ENCODE results near the gene CXCL5. TPM values are rescaled to one million over a fixed set of nuclear protein-coding genes. Genes with fewer than 3 reads are reported as not detected.
A peak's percentile ranks its signal among the peaks of the same experiment; 100 is the strongest.

Gene CXCL5
- total RNA-seq, 1 experiment from 2014 or later, result 0.51 TPM

DNA sequence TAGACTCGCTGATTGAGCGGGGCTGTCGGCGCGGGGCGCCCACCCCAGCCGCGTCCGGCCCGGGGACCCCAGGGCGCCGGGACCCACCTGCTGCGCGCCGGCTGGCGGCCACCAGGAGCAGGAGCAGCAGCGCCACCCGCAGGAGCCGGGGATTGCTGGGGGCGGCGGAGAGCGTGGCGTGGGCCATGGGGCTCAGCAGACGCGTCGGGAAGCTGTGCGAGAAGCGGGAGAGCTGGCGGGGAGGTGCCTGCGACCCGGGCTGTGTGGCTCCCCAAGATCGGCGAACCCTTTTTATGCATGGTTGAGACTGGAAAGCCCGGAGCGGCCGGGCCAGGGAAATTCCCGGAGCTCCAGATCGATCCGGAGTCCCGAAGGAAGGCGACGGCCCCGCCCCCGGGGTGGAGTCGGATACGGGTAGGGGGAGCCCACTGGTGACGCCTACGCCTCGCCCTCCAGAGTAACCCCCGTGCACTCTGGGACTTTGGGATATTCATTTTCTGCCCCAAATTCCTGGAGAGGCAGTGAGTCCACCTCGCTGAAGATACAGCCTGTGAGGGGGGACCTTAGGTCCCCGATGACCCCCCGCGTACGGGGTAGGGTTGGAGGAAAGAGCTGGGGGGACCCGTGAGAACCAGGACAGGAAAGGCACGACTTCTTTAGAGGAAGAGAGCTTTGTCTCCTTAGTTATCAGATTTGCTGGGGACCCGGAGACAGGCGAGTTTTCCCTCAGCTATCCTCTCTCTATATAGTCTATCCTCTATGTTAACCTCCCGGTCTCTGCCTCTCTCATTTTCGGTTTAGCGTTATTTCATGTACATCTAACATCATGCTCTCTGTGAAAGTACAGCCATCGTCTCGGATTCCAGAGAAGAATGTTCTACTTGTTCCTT lies 40.2 kb upstream of the CXCL5 start, which contains the start of gene CXCL3:
TSS of gene CXCL3 (minus strand) at position 265 of the 890 bp plus-strand sequence. CDS start at position 187, 78 bp downstream.
- TF ChIP-seq, protein P1, sequence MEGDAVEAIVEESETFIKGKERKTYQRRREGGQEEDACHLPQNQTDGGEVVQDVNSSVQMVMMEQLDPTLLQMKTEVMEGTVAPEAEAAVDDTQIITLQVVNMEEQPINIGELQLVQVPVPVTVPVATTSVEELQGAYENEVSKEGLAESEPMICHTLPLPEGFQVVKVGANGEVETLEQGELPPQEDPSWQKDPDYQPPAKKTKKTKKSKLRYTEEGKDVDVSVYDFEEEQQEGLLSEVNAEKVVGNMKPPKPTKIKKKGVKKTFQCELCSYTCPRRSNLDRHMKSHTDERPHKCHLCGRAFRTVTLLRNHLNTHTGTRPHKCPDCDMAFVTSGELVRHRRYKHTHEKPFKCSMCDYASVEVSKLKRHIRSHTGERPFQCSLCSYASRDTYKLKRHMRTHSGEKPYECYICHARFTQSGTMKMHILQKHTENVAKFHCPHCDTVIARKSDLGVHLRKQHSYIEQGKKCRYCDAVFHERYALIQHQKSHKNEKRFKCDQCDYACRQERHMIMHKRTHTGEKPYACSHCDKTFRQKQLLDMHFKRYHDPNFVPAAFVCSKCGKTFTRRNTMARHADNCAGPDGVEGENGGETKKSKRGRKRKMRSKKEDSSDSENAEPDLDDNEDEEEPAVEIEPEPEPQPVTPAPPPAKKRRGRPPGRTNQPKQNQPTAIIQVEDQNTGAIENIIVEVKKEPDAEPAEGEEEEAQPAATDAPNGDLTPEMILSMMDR (IDR thresholded peaks at IDR 0.05; ENCODE audit: unreplicated experiment), result peak; percentile 40
- intact Hi-C loops (cut with micrococcal nuclease), result loop anchor here (1.0 to 5.0 kb wide), 7 partner anchors 18 to 376 kb away; partner anchors contain the start of genes CXCL2 and MTHFD2L
- Mint-ChIP-seq H3K27me3 (ENCODE audit: insufficient read depth, unreplicated experiment) (no peaks in the 10 kb centered on the region), H3K4me3 (ENCODE audit: unreplicated experiment) (peak within 1 kb of the TSS; percentile 86), H3K4me1 (ENCODE audit: insufficient read depth, unreplicated experiment) (peaks cover 34% of the 10 kb centered on the region), H3K36me3 (ENCODE audit: insufficient read depth, unreplicated experiment) (no peaks in the 10 kb centered on the region), H3K27ac (ENCODE audit: low read depth, unreplicated experiment) (peak within 1 kb of the TSS; percentile 81), H3K9me3 (ENCODE audit: unreplicated experiment) (no peaks in the 10 kb centered on the region)
- BruUV-seq (replicated peaks), result no TSS peak
- ChIA-PET POLR2A (interaction anchor here (0.5 to 2.5 kb wide), 23 partner anchors 13 to 1475 kb away, joined by 3 to 28 read pairs (median 4); partner anchors contain the start of genes CXCL1, CXCL2, RCHY1 and THAP6), CTCF (interaction anchor here (0.5 to 3.5 kb wide), 33 partner anchors 8 to 767 kb away, joined by 3 to 38 read pairs (median 3); partner anchors contain the start of genes CXCL1 and CXCL2)
- DNase-seq (ENCODE audit: unreplicated experiment), result peak; percentile 64

DNA sequence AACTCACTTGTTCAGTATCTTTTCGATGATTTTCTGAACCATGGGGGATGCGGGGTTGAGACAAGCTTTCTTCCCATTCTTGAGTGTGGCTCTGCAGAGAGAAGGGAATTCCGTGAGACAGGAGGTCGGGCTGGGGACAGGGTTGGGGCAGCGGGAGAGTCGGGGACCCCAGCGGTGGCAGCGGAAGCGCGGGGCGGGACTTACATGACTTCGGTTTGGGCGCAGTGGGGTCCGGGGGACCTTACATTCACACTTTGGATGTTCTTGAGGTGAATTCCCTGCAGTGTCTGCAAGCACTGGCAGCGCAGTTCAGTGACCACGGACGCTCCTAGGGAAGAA lies 39.6 kb upstream of the CXCL5 start:
- Mint-ChIP-seq H3K27me3 (ENCODE audit: insufficient read depth, unreplicated experiment) (no peaks in the 10 kb centered on the region), H3K4me1 (ENCODE audit: insufficient read depth, unreplicated experiment) (peaks cover 40% of the 10 kb centered on the region), H3K36me3 (ENCODE audit: insufficient read depth, unreplicated experiment) (no peaks in the 10 kb centered on the region), H3K4me3 (ENCODE audit: unreplicated experiment) (peak overlapping the region; percentile 86), H3K27ac (ENCODE audit: low read depth, unreplicated experiment) (peak overlapping the region; percentile 81), H3K9me3 (ENCODE audit: unreplicated experiment) (no peaks in the 10 kb centered on the region)
- CTCF ChIA-PET, result interaction anchor here (0.6 to 3.5 kb wide), 22 partner anchors 9 to 376 kb away, joined by 3 to 38 read pairs (median 4); partner anchors contain the start of genes CXCL1 and CXCL2
- TF ChIP-seq, protein P1 (IDR thresholded peaks at IDR 0.05; ENCODE audit: unreplicated experiment), result no peak
- no peak for DNase-seq (ENCODE audit: unreplicated experiment)
- POLR2A ChIA-PET, result interaction anchor here (0.6 to 2.5 kb wide), 20 partner anchors 12 to 383 kb away, joined by 3 to 28 read pairs (median 4); partner anchors contain the start of genes CXCL1 and CXCL2
- intact Hi-C loops (cut with micrococcal nuclease), result loop anchor here (1.0 to 5.0 kb wide), 7 partner anchors 19 to 376 kb away; partner anchors contain the start of genes CXCL2 and MTHFD2L
- no TSS peak for BruUV-seq (replicated peaks)

DNA sequence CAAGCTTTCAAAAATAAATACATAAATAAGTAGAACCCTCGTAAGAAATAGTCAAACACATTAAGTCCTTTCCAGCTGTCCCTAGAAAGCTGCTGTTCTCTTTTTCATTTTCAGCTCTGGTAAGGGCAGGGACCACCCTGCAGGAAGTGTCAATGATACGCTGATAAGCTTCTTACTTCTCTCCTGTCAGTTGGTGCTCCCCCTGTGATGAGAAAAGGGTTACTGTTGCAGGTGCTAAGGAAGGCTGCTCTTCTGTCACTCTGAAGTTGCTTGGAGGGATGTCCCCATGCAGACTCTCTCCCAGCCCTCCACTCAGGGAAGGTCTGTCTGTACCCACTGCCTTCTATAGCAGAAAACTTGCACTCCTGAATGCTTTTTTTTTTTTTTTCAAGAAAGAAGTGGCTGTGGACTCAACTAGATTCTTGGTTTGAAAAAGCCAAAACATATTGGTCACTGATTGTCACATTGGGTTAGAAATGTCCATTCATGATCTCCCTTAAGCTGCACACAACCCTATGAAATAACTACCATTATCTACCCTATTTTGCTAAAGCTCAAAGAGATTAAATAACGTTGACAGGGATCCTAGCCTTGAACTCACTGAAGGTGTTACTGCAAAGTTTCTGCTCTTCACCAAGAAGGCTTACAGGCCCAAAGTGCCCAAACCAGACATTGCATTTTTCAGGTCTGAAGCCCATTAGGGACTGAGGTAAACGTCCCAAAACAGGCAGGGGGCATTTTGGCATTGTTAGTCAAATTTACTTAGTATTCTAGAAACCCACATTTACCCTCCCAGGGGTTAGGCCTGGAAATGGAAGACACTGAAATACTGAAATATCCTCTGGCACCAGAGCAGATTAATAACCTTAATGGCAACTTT lies 38.8 kb upstream of the CXCL5 start:
- intact Hi-C loops (cut with micrococcal nuclease), result loop anchor here (2.0 to 5.0 kb wide), 5 partner anchors 80 to 375 kb away; partner anchors contain the start of genes CXCL1 and MTHFD2L
- ChIA-PET CTCF (interaction anchor here (0.6 to 3.5 kb wide), 22 partner anchors 8 to 765 kb away, joined by 3 to 38 read pairs (median 4); partner anchors contain the start of genes CXCL1 and CXCL2), POLR2A (interaction anchor here (0.6 to 2.5 kb wide), 16 partner anchors 9 to 383 kb away, joined by 3 to 28 read pairs (median 3); partner anchors contain the start of genes CXCL1 and CXCL2)
- Mint-ChIP-seq H3K27ac (ENCODE audit: low read depth, unreplicated experiment) (peak overlapping the region; percentile 81), H3K9me3 (ENCODE audit: unreplicated experiment) (no peaks in the 10 kb centered on the region), H3K4me1 (ENCODE audit: insufficient read depth, unreplicated experiment) (peaks cover 45% of the 10 kb centered on the region), H3K36me3 (ENCODE audit: insufficient read depth, unreplicated experiment) (no peaks in the 10 kb centered on the region), H3K4me3 (ENCODE audit: unreplicated experiment) (peak overlapping the region; percentile 86), H3K27me3 (ENCODE audit: insufficient read depth, unreplicated experiment) (no peaks in the 10 kb centered on the region)
- TF ChIP-seq, protein P1 (IDR thresholded peaks at IDR 0.05; ENCODE audit: unreplicated experiment), result no peak
- no TSS peak for BruUV-seq (replicated peaks)
- no peak for DNase-seq (ENCODE audit: unreplicated experiment)
